ENCODE results near the gene COL13A1. TPM values are rescaled to one million over a fixed set of nuclear protein-coding genes. Genes with fewer than 3 reads are reported as not detected.

Gene COL13A1
- total and polyA plus RNA-seq, 10 donors, result 4.1 to 16.1 (median 9.5) TPM

DNA sequence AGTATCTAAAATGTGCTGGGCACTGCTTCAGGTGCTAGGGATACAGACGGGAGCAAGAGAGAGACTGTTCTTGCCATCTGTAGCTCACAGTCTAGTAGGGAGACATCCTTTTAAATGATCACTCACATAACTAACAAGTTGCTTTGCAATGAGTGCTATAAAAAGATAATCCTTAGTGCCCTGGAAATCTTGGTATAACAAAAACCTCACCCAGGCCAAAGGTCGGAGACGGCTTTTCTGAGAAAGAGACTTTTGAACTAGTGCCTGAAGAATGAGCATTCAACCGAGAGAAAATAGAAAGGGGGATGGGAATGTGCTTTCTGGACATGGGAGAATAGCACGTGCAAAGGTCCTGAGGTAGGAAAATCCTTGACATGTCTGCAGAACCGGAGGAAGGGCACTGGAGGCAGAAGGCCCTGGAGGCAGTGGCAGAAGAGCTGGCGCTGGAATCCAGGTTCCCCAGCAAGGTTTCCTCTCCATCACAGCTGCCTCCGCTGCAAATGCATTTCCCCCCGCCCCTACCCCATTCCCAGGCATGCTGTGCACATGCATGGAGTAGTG is 89.4 kb downstream of the COL13A1 start:
- no peak for DNase-seq
- H3K4me3 ChIP-seq, result no peak overlapping the region
- H3K27ac ChIP-seq, result no peak overlapping the region
- no peak for TF ChIP-seq POLR2AphosphoS5 (IDR thresholded peaks at IDR 0.05)
- no peak for TF ChIP-seq CTCF (IDR thresholded peaks at IDR 0.05 in 8 of 11, conservative IDR thresholded peaks at IDR 0.05 in 3 of 11)
- no peak for TF ChIP-seq POLR2A (IDR thresholded peaks at IDR 0.05)
- 89 to 95% (median 91%) methylated on average over 9 of the region's 9 CpGs for WGBS, 5 donors
- intact Hi-C loops (cut with DNase I; ENCODE audit: low total_unique reads), result no loop called here
- H3K36me3 ChIP-seq, result no peaks in the 10 kb centered on the region
- H3K9me3 ChIP-seq, result no peaks in the 10 kb centered on the region
- no peaks in the 10 kb centered on the region for H3K4me1 ChIP-seq
- H3K27me3 ChIP-seq (replicated peaks in 1 of 7), result peaks cover 0 to 16% (median 0%) of the 10 kb centered on the region in 7 donors

GRCh38 chr10:69892406-69892805 is 90.7 kb downstream of the COL13A1 start:
- intact Hi-C loops (cut with DNase I; ENCODE audit: low total_unique reads), result no loop called here
- H3K36me3 ChIP-seq, result no peaks in the 10 kb centered on the region
- DNase-seq, result no peak
- H3K4me3 ChIP-seq, result no peak overlapping the region
- peaks cover 0 to 16% (median 0%) of the 10 kb centered on the region in 7 donors for H3K27me3 ChIP-seq (replicated peaks in 1 of 7)
- TF ChIP-seq POLR2AphosphoS5 (IDR thresholded peaks at IDR 0.05) (no peak), CTCF (IDR thresholded peaks at IDR 0.05 in 8 of 11, conservative IDR thresholded peaks at IDR 0.05 in 3 of 11) (no peak), POLR2A (IDR thresholded peaks at IDR 0.05) (no peak)
- 84 to 94% (median 90%) methylated on average over 7 of the region's 7 CpGs for WGBS, 5 donors
- H3K4me1 ChIP-seq, result no peaks in the 10 kb centered on the region
- no peaks in the 10 kb centered on the region for H3K9me3 ChIP-seq
- H3K27ac ChIP-seq, result no peak overlapping the region

- intact Hi-C loops (cut with DNase I; ENCODE audit: low total_unique reads), result no loop called here
- Histone ChIP-seq H3K4me3 (no peak overlapping the region), H3K36me3 (no peaks in the 10 kb centered on the region), H3K27me3 (replicated peaks in 1 of 7) (peaks cover 0 to 16% (median 0%) of the 10 kb centered on the region in 7 donors), H3K27ac (no peak overlapping the region), H3K9me3 (no peaks in the 10 kb centered on the region), H3K4me1 (no peaks in the 10 kb centered on the region)
- TF ChIP-seq POLR2AphosphoS5 (IDR thresholded peaks at IDR 0.05) (no peak), CTCF (IDR thresholded peaks at IDR 0.05 in 8 of 11, conservative IDR thresholded peaks at IDR 0.05 in 3 of 11) (no peak), POLR2A (IDR thresholded peaks at IDR 0.05) (no peak)
- DNase-seq, result no peak
- WGBS, 5 donors, result 70 to 89% (median 85%) methylated on average over 5 to 10 of the region's 10 CpGs
Measured at GRCh38 chr10:69892816-69893215, 91.1 kb downstream of the COL13A1 start.

- H3K36me3 ChIP-seq, result no peaks in the 10 kb centered on the region
- H3K27ac ChIP-seq, result no peak overlapping the region
- H3K4me3 ChIP-seq, result no peak overlapping the region
- H3K4me1 ChIP-seq, result no peaks in the 10 kb centered on the region
- 75 to 96% (median 85%) methylated on average over 3 to 6 of the region's 6 CpGs for WGBS, 5 donors
- no peak for DNase-seq
- TF ChIP-seq POLR2A (IDR thresholded peaks at IDR 0.05) (no peak), CTCF (IDR thresholded peaks at IDR 0.05 in 8 of 11, conservative IDR thresholded peaks at IDR 0.05 in 3 of 11) (no peak), POLR2AphosphoS5 (IDR thresholded peaks at IDR 0.05) (no peak)
- H3K9me3 ChIP-seq, result no peaks in the 10 kb centered on the region
- peaks cover 0 to 16% (median 0%) of the 10 kb centered on the region in 7 donors for H3K27me3 ChIP-seq (replicated peaks in 1 of 7)
- intact Hi-C loops (cut with DNase I; ENCODE audit: low total_unique reads), result no loop called here
Measured at GRCh38 chr10:69893271-69893900, 91.7 kb downstream of the COL13A1 start.
